IMR-90 (cell line): ENCODE results near the gene FRMPD4. TPM values are rescaled to one million over a fixed set of nuclear protein-coding genes. Genes with fewer than 3 reads are reported as not detected.

ENCODE experiments used
- ATAC-seq: fragments of 200-7000 bp; cut with Tn5 transposase; 2 replicates; pipeline ENCODE4 v1.9.1; 2020; ENCODE audit warnings: low read depth, mild to moderate bottlenecking, moderate library complexity
- BruUV-seq: library from RNA; stranded (reverse); fragments of 400-500 nt; replicated peaks from 2 replicates; lab custom pipeline; 2021; lab: Mats Ljungman, UMichigan
- CTCF ChIA-PET: fragments of 300-600 bp; formaldehyde crosslinking; extraction: SDS; loops from one replicate; lab custom pipeline; 2021; ENCODE audit warnings: antibody characterized with exemption; lab: Yijun Ruan, JAX
- POLR2A ChIA-PET: fragments of 300-600 bp; sonication (Branson Sonifier 250); formaldehyde crosslinking; loops from one replicate; lab custom pipeline; 2022; ENCODE audit warnings: antibody characterized with exemption; ENCODE audit not compliant: unreplicated experiment; lab: Charles Lee
- DNase-seq: peaks from one replicate; pipeline ENCODE4 v3.0.0; 2013
- H2AFZ ChIP-seq: replicated peaks from 2 replicates; pipeline ENCODE3; 2013; ENCODE audit warnings: low read length, mild to moderate bottlenecking; ENCODE audit not compliant: poor library complexity
- H2AK5ac ChIP-seq: 2 replicates; pipeline ENCODE4 v1.6.1; 2013; ENCODE audit warnings: low read depth, low read length, inconsistent platforms
- H2AK9ac ChIP-seq: replicated peaks from 2 replicates; pipeline ENCODE3; 2013; ENCODE audit warnings: mild to moderate bottlenecking, low read depth, low read length, moderate library complexity; ENCODE audit not compliant: poor library complexity
- H2BK120ac ChIP-seq: 2 replicates; pipeline ENCODE4 v1.6.1; 2013; ENCODE audit warnings: low read depth, low read length, inconsistent platforms
- H2BK15ac ChIP-seq: 3 replicates; pipeline ENCODE4 v1.6.1; 2013; ENCODE audit warnings: low read depth, low read length, inconsistent platforms
- H2BK20ac ChIP-seq: 2 replicates; pipeline ENCODE4 v1.6.1; 2013; ENCODE audit warnings: low read depth, mild to moderate bottlenecking, inconsistent platforms, low read length, moderate library complexity
- H2BK5ac ChIP-seq: 2 replicates; pipeline ENCODE4 v1.6.1; 2013; ENCODE audit warnings: mild to moderate bottlenecking, low read depth, low read length, inconsistent platforms; ENCODE audit not compliant: poor library complexity, severe bottlenecking
- H3K14ac ChIP-seq: replicated peaks from 2 replicates; pipeline ENCODE4 v1.6.1; 2013; ENCODE audit warnings: low read depth, low read length, inconsistent platforms
- H3K18ac ChIP-seq: 2 replicates; pipeline ENCODE4 v1.6.1; 2013; ENCODE audit warnings: low read depth, low read length, control low read depth
- H3K23ac ChIP-seq: 2 replicates; pipeline ENCODE4 v1.6.1; 2013; ENCODE audit warnings: low read depth, low read length, inconsistent platforms
- H3K27ac ChIP-seq: 2 replicates; pipeline ENCODE4 v1.5.1; 2013; ENCODE audit warnings: mild to moderate bottlenecking, control low read depth, low read length; ENCODE audit not compliant: insufficient read depth
- H3K27me3 ChIP-seq: 2 replicates; pipeline ENCODE4 v1.6.1; 2013; ENCODE audit warnings: low read length; ENCODE audit not compliant: control insufficient read depth, insufficient read depth
- H3K36me3 ChIP-seq: 2 replicates; pipeline ENCODE4 v1.6.1; 2013; ENCODE audit warnings: low read length, mixed read lengths; ENCODE audit not compliant: control insufficient read depth, insufficient read depth
- H3K4ac ChIP-seq: 2 replicates; pipeline ENCODE4 v1.6.1; 2013; ENCODE audit warnings: low read depth, low read length, inconsistent platforms
- H3K4me1 ChIP-seq: 2 replicates; pipeline ENCODE4 v1.6.1; 2013; ENCODE audit warnings: low read length, mixed read lengths; ENCODE audit not compliant: control insufficient read depth, insufficient read depth
- H3K4me2 ChIP-seq: 2 replicates; pipeline ENCODE4 v1.6.1; 2013; ENCODE audit warnings: low read depth, mild to moderate bottlenecking, control low read depth, low read length, moderate library complexity
- H3K4me3 ChIP-seq: 2 replicates; pipeline ENCODE4 v1.5.1; 2013; ENCODE audit warnings: low read depth, mild to moderate bottlenecking, control low read depth, low read length, moderate library complexity; ENCODE audit not compliant: insufficient read depth
- H3K56ac ChIP-seq: 2 replicates; pipeline ENCODE4 v1.6.1; 2013; ENCODE audit warnings: low read length, inconsistent platforms; ENCODE audit not compliant: insufficient read depth; ENCODE audit errors: extremely low read depth
- H3K79me1 ChIP-seq, 2 experiments: 2 replicates each; pipeline ENCODE4 v1.6.1; 2013; ENCODE audit warnings: low read length in 2 of 2, inconsistent platforms in 1 of 2, low read depth in 1 of 2
- H3K9ac ChIP-seq: 2 replicates; pipeline ENCODE4 v1.6.1; 2013; ENCODE audit warnings: low read depth, low read length, control low read depth
- H3K9me1 ChIP-seq: 2 replicates; pipeline ENCODE4 v1.6.1; 2013; ENCODE audit warnings: low read length, inconsistent platforms; ENCODE audit not compliant: insufficient read depth
- H3K9me3 ChIP-seq: 2 replicates; pipeline ENCODE4 v1.6.1; 2013; ENCODE audit warnings: low read length; ENCODE audit not compliant: control insufficient read depth, insufficient read depth
- H4K20me1 ChIP-seq: 2 replicates; pipeline ENCODE4 v1.6.1; 2013; ENCODE audit warnings: low read length, inconsistent platforms; ENCODE audit not compliant: insufficient read depth
- H4K5ac ChIP-seq: 2 replicates; pipeline ENCODE4 v1.6.1; 2013; ENCODE audit warnings: mild to moderate bottlenecking, low read depth, low read length, control low read depth
- H4K8ac ChIP-seq, 2 experiments: 2 replicates each; pipeline ENCODE4 v1.6.1; 2013; ENCODE audit warnings: low read depth in 2 of 2, low read length in 2 of 2, control low read depth in 1 of 2, inconsistent platforms in 1 of 2
- H4K91ac ChIP-seq: 2 replicates; pipeline ENCODE4 v1.6.1; 2013; ENCODE audit warnings: low read depth, low read length, inconsistent platforms; ENCODE audit not compliant: insufficient read depth
- CTCF ChIP-seq: conservative IDR thresholded peaks from 2 replicates; pipeline ENCODE4 v1.5.1; 2012; ENCODE audit warnings: mild to moderate bottlenecking, low read depth, low read length, improper control_type of control experiment
- POLR2A ChIP-seq: IDR thresholded peaks from 2 replicates; pipeline ENCODE4 v1.6.1; 2012; ENCODE audit warnings: mild to moderate bottlenecking, low read depth, low read length
- RAD21 ChIP-seq: IDR thresholded peaks from 2 replicates; pipeline ENCODE4 v1.6.1; 2012; ENCODE audit warnings: low read length, improper control_type of control experiment
- RFX5 ChIP-seq: IDR thresholded peaks from 2 replicates; pipeline ENCODE4 v1.8.0; 2012; ENCODE audit warnings: low read depth, mild to moderate bottlenecking, low read length, moderate library complexity
- SMC3 ChIP-seq: fragments of 150-350 bp; IDR thresholded peaks from 2 replicates; pipeline ENCODE4 v1.6.1; 2016; ENCODE audit warnings: low read depth, mild to moderate bottlenecking, antibody characterized with exemption, low read length, moderate library complexity
- USF2 ChIP-seq: fragments of 150-350 bp; IDR thresholded peaks from 2 replicates; pipeline ENCODE4 v1.6.1; 2017; ENCODE audit warnings: mild to moderate bottlenecking, antibody characterized with exemption, low read length, low read depth
- WGBS, 2 experiments: methylation state at CpG; one replicate each; pipeline versions ENCODE4 v1.1.5 to v1.1.7; 2013; ENCODE audit warnings: missing lambda C conversion rate in 2 of 2; ENCODE audit not compliant: insufficient read length in 1 of 2; ENCODE audit errors: extremely low coverage in 2 of 2; 5-methylcytosine and 5-hydroxymethylcytosine counted together
- dilution Hi-C: fragments of 300-500 bp; cut with HindIII; formaldehyde crosslinking; loops from one replicate; pipeline ENCODE4 v1.14.3; 2018; ENCODE audit warnings: low sequenced_read_pairs; ENCODE audit not compliant: unreplicated experiment
- in situ Hi-C: fragments of 300-500 bp; cut with MboI; formaldehyde crosslinking; loops from 3 replicates; pipeline ENCODE4 v1.14.3; 2019; ENCODE audit warnings: low sequenced_read_pairs, inconsistent platforms, mixed read lengths
- intact Hi-C: fragments of 100-400 bp; cut with micrococcal nuclease; formaldehyde crosslinking; loops from 2 replicates; pipeline ENCODE4 v1.10.0; 2022
- microRNA-seq, 2 experiments: library from miRNA; stranded (forward) in 1 of 2; unstranded in 1 of 2; fragments of 10-50 nt in 1 of 2; fragments of <30 nt in 1 of 2; gene quantifications in 1 of 2; microRNA quantifications in 1 of 2; one replicate each; pipeline versions ENCODE3 to v1.1.0; 2013 to 2020; ENCODE audit not compliant: insufficient read depth in 1 of 2, insufficient read length in 1 of 2, unreplicated experiment in 1 of 2
- polyA plus RNA-seq, 3 experiments: library from polyadenylated mRNA; depleted of rRNA; stranded (reverse); fragments of >200 nt; gene quantifications; 2 replicates each; pipeline ENCODE4 v1.2.3, GENCODE V29; 2012; ENCODE audit warnings: low replicate concordance in 1 of 3
- small RNA-seq, 5 experiments: library from RNA; depleted of rRNA; stranded (forward); fragments of <200 nt; gene quantifications; one replicate each; pipeline ENCODE3, GENCODE V24; 2012
- total RNA-seq: library from RNA; depleted of rRNA; stranded (reverse); fragments of >200 nt; gene quantifications from 2 replicates; pipeline ENCODE4 v1.2.3, GENCODE V29; 2012

FRMPD4 gene
- total and polyA plus RNA-seq, 2 of the 4 experiments (the other 2 are of a cell fraction), result 0.53 to 1.1 TPM

- no peak overlapping the region for H2AK9ac ChIP-seq
- H2AK5ac ChIP-seq, result no peak overlapping the region
- DNase-seq, result peak; percentile 31
- H2BK120ac ChIP-seq, result no peak overlapping the region
- no peaks in the 10 kb centered on the region for H3K9me1 ChIP-seq
- peaks cover 6% of the 10 kb centered on the region for H3K27me3 ChIP-seq
- no peak overlapping the region for H3K9ac ChIP-seq
- no peaks in the 10 kb centered on the region for H4K20me1 ChIP-seq
- H3K36me3 ChIP-seq, result no peaks in the 10 kb centered on the region
- no peak overlapping the region for H4K8ac ChIP-seq
- H3K9me3 ChIP-seq, result no peaks in the 10 kb centered on the region
- CTCF ChIA-PET, result interaction anchor here (0.6 to 1.5 kb wide), 4 partner anchors 12 to 50 kb away, joined by 3 to 5 read pairs (median 3); no protein-coding TSS in a partner anchor
- no peak overlapping the region for H3K4ac ChIP-seq
- no peak overlapping the region for H3K4me3 ChIP-seq
- no peak overlapping the region for H2BK5ac ChIP-seq
- 28% methylated on average over 10 of the region's 22 CpGs; no CpG with 5 or more reads in 1 of the 2 experiments for WGBS, 2 experiments
- BruUV-seq, result no TSS peak
- H4K5ac ChIP-seq, result no peak overlapping the region
- no peak overlapping the region for H3K27ac ChIP-seq
- ATAC-seq, result no peak
- H3K79me1 ChIP-seq, result no peaks in the 10 kb centered on the region
- TF ChIP-seq POLR2A (no peak), RAD21 (peak; percentile 32; the same call in 1 of the 2 replicates), USF2 (no peak), RFX5 (no peak), SMC3 (peak; percentile 37; the same call in 1 of the 2 replicates), CTCF (peak; percentile 75)
- H3K18ac ChIP-seq, result no peak overlapping the region
- H3K4me2 ChIP-seq, result no peak overlapping the region
- no peak overlapping the region for H2BK20ac ChIP-seq
- no peak overlapping the region for H4K91ac ChIP-seq
- intact Hi-C loops (loop anchor here (10.0 kb wide), 1 partner anchor 697 kb away; no protein-coding TSS in a partner anchor), dilution Hi-C loops (no loop called here), in situ Hi-C loops (no loop called here)
- no peak overlapping the region for H2BK15ac ChIP-seq
- no peak overlapping the region for H3K23ac ChIP-seq
- H2AFZ ChIP-seq, result peak overlapping the region; percentile 70
- no peaks in the 10 kb centered on the region for H3K4me1 ChIP-seq
- H3K14ac ChIP-seq, result no peak overlapping the region
- POLR2A ChIA-PET, result interaction anchor here (0.7 kb wide), 1 partner anchor 13 kb away, joined by 13 read pairs; no protein-coding TSS in a partner anchor
- H3K56ac ChIP-seq, result no peak overlapping the region
These were observed 633.3 kb downstream of the FRMPD4 start for GRCh38 chrX:12771445-12772069.

Small RNA genes within 50 kb of the gene (microRNA-seq; reads per million reads assigned to microRNA genes)
- not detected for gene AC119619.1 (ENCODE audit: insufficient read depth, insufficient read length)
- gene RF00019 (ENCODE audit: insufficient read depth, insufficient read length), result not detected
- gene RN7SKP290 (ENCODE audit: insufficient read depth, insufficient read length), result not detected

Small RNA genes within 50 kb of the gene (small RNA-seq; reads per million reads assigned to genes)
- gene AC119619.1 (0 reads per million in 5 experiments), gene RF00019 (0 reads per million in 5 experiments), gene RN7SKP290 (0 reads per million in 5 experiments)
